ENCODE results near the gene RGS1. TPM values are rescaled to one million over a fixed set of nuclear protein-coding genes. Genes with fewer than 3 reads are reported as not detected.

The RGS1 gene
- total RNA-seq, 1 experiment from 2014 or later = not detected

- no peak overlapping the region for H3K4me2 ChIP-seq (ENCODE audit: insufficient read depth, insufficient read length, low read length)
- no peak overlapping the region for H4K5ac ChIP-seq (ENCODE audit: insufficient read length, low read depth, low read length)
- peaks cover 4 to 17% of the 10 kb centered on the region in 2 experiments; a peak in 3 of 4 replicates for H3K4me1 Mint-ChIP-seq
- H3K9me3 Mint-ChIP-seq = no peaks in the 10 kb centered on the region
- no peaks in the 10 kb centered on the region for H3K79me2 ChIP-seq (ENCODE audit: insufficient read depth, low read length)
- H3K23me2 ChIP-seq (ENCODE audit: insufficient read length, low read depth, low read length, poor library complexity, severe bottlenecking) = no peaks in the 10 kb centered on the region
- H4K91ac ChIP-seq (ENCODE audit: insufficient read length, low read depth, low read length) = no peak overlapping the region
- no peaks in the 10 kb centered on the region for H3K27me3 Mint-ChIP-seq (ENCODE audit: low read depth)
- no peak overlapping the region for H3K18ac ChIP-seq (ENCODE audit: insufficient read length, low read depth, low read length)
- DNase-seq = no peak
- H2BK120ac ChIP-seq (ENCODE audit: low read depth, low read length, poor library complexity, severe bottlenecking) = no peak overlapping the region
- H3K4me3 Mint-ChIP-seq = no peak overlapping the region
- no peaks in the 10 kb centered on the region for H4K20me1 ChIP-seq (ENCODE audit: control insufficient read depth, insufficient read depth, insufficient read length)
- no peak overlapping the region for H2BK12ac ChIP-seq (ENCODE audit: insufficient read length, low read depth, low read length)
- H3K9ac ChIP-seq (ENCODE audit: extremely low read depth, insufficient read length, low read length) = no peak overlapping the region
- no peaks in the 10 kb centered on the region for H3K4me1 ChIP-seq (ENCODE audit: insufficient read depth, low read length)
- no peak overlapping the region for H2BK5ac ChIP-seq (ENCODE audit: insufficient read length, low read length)
- H3K4ac ChIP-seq (ENCODE audit: low read depth, low read length) = no peak overlapping the region
- H3K27ac Mint-ChIP-seq = no peak overlapping the region
- H4K8ac ChIP-seq (replicated peaks; ENCODE audit: insufficient read length, low read depth, low read length) = no peak overlapping the region
- TF ChIP-seq, protein P1, sequence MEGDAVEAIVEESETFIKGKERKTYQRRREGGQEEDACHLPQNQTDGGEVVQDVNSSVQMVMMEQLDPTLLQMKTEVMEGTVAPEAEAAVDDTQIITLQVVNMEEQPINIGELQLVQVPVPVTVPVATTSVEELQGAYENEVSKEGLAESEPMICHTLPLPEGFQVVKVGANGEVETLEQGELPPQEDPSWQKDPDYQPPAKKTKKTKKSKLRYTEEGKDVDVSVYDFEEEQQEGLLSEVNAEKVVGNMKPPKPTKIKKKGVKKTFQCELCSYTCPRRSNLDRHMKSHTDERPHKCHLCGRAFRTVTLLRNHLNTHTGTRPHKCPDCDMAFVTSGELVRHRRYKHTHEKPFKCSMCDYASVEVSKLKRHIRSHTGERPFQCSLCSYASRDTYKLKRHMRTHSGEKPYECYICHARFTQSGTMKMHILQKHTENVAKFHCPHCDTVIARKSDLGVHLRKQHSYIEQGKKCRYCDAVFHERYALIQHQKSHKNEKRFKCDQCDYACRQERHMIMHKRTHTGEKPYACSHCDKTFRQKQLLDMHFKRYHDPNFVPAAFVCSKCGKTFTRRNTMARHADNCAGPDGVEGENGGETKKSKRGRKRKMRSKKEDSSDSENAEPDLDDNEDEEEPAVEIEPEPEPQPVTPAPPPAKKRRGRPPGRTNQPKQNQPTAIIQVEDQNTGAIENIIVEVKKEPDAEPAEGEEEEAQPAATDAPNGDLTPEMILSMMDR (conservative IDR thresholded peaks at IDR 0.05) = peak; percentile 53
- no peak overlapping the region for H3K14ac ChIP-seq (ENCODE audit: insufficient read depth, low read length)
- no peaks in the 10 kb centered on the region for H3K36me3 Mint-ChIP-seq (ENCODE audit: insufficient read depth in 1 of 3, low read depth in 3 of 3)
- H2AFZ ChIP-seq (ENCODE audit: low read length) = no peak overlapping the region
- no peak overlapping the region for H2BK20ac ChIP-seq (ENCODE audit: low read depth, low read length, poor library complexity, severe bottlenecking)
- H2AK5ac ChIP-seq (ENCODE audit: insufficient read length, low read length) = no peak overlapping the region
- no peak overlapping the region for H3K27ac ChIP-seq (ENCODE audit: insufficient read length, low read depth, low read length)
- H3K23ac ChIP-seq (ENCODE audit: insufficient read length, low read depth, low read length) = no peak overlapping the region
- no peaks in the 10 kb centered on the region for H3K79me1 ChIP-seq (ENCODE audit: insufficient read depth, low read depth, low read length, poor library complexity, severe bottlenecking)
- no peak overlapping the region for H3K56ac ChIP-seq (ENCODE audit: insufficient read length, low read depth, low read length)
- no peak overlapping the region for H3T11ph ChIP-seq (ENCODE audit: low read length)
- no peak overlapping the region for H2BK15ac ChIP-seq (ENCODE audit: low read depth, low read length)
- H3K9me3 ChIP-seq (ENCODE audit: control insufficient read depth, low read depth, low read length) = no peaks in the 10 kb centered on the region
- H3K27me3 ChIP-seq (ENCODE audit: insufficient read depth, low read length) = no peaks in the 10 kb centered on the region
- WGBS (ENCODE audit: extremely low coverage, insufficient read length, low lambda C conversion rate) = no CpG with 5 or more reads among the region's 3 CpGs
Observed at GRCh38 chr1:192580351-192580962, 4.9 kb downstream of the RGS1 start.
